ENCODE results near the gene S100A13.

S100A13 gene

GRCh38 chr1:153627715-153628626 lies 666 bp upstream of the S100A13 start, which contains the start of gene S100A1:
S100A1 (plus strand) TSS chr1:153628434; CDS start chr1:153630522, 2,088 bp downstream.
- no peak for DNase-seq (ENCODE audit: low spot score)

DNA sequence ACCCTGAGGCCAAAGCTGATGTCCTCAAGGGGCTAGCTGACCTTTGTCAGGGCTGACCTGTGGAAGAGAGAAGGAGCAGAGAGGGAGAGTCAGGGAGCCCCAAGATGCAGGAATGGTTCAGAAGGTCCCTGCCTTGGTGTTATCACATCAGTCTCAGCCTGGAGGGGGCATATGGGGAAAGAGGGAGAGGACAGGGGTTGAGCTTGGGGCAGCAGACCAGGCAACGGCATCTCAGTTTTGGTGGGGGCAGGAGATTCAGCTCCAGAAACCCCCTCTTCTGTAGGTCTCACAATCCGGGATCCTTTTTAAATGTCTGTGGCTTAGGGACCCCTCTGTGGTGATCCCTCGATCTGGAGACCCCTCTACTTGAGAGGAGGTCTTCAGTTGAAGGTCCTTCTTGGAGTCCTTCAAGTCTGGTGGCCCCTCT lies 815 bp downstream of the S100A13 start:
- no peak for DNase-seq (ENCODE audit: low spot score)

DNA sequence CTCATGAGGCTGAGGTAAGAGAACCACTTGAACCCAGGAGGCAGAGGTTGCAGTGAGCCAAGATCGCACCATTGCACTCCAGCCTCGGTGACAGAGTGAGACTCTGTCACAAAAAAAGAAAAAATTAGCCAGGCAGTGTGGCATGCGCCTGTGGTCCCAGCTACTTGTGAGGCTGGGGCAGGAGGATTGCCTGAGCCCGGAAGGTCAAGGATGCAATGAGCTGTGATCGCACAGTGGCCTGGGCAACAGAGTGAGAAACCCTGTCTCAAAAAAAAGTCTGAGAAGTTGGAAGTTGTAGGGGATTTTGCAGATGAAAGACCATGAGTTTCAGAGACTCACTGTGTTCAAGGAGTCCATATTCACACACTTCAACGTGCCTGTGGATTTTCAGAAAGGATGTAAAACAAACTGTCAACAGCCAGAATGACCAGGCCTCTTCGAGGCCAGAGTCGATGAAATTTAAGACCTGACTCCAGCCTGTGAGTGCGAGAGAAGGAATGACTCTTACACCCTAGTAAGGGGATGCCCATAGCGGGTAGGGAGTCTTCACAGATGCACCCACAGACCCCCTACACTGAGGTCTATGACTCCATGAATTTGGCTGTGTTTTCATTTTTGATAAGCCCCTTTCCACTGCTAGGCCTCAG lies 2.2 kb downstream of the S100A13 start:
- no peak for DNase-seq (ENCODE audit: low spot score)

DNA sequence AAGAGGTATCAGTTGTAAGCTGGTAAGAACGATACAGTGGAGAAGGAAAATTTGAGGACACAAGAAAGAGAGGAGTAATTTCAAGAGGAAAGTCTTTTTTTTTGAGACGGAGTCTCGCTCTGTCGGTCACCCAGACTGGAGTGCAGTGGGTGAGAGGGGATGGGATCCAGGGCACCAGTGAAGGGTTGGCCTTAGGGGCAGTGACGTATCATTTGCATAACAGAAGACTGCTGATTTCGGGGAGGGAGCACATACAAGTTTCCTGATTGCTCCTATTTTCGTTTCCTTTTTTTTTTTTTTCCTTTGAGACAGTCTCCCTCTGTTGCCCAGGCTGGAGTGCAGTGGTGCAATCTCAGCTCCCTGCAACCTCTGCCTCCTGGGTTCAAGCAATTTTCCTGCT lies 4.2 kb downstream of the S100A13 start:
- no peak for DNase-seq (ENCODE audit: low spot score)

- DNase-seq (ENCODE audit: low spot score): no peak
Measured at GRCh38 chr1:153619171-153619570, 8.1 kb downstream of the S100A13 start.

DNA sequence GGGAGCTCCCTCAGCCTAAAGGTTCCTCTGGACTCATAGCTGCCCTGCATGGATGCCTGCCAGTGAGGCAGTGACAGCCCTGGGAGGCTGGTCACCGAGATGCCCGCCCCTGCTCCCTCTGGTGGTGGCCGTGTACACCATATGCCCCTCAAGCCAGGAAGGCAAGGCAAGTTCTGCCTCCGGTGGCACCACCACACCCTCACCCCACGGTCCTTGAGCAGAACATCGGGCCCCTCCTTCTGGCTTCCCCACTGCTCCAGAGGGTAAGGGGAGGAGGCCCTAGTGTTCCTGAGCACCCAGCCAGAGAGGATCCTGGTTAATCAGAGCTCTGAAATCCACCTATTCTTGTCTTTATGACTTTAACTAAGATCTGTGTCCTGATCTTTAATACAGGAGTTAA lies 9.6 kb downstream of the S100A13 start:
- DNase-seq (ENCODE audit: low spot score): peak; percentile 78

DNA sequence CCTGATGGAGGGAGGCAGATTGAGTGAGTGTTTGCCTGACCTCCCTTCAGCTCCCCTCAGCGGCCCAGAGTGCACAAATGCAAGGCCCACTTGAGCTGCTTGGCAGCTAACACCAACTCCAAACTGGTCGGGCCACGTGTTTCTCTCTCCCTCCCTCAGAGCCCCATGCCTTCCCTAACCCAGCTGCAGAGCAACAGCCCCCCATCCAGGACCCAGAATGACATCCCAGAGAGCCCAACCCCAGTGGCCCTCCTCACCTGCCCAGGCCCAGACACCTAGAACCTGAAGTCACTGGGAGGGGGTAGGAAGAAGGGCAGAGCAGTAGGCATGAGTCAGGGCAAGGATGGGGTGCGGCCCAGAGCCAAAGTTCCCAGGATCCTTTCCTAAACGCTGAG lies 10.4 kb downstream of the S100A13 start:
- DNase-seq (ENCODE audit: low spot score): no peak

GRCh38 chr1:153616144-153616916 lies 11.0 kb downstream of the S100A13 start, which contains the start of gene S100A14:
S100A14 (minus strand) TSS chr1:153616325; CDS start chr1:153615858, 467 bp downstream.
- DNase-seq (ENCODE audit: low spot score): no peak

DNA sequence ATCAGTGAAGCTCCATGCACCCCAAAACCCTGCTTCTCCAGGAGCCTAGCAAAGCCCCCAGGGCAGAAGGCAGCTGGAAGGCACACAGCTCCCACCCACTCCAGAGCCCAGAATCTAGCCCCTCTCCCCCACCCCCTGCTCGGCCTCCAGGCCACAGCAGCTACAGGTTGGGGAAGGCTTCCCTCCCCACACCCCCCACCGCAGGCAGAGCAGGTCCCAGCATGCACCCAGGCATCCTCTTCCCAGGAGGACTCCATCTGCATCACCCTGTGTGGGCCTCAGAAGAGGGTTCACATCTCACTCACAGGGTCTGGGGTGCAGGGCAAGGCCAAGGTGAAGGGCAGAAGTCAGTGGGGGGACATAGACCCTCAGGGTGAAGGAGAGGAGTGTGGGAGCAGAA lies 11.9 kb downstream of the S100A13 start:
- no peak for DNase-seq (ENCODE audit: low spot score)

DNA sequence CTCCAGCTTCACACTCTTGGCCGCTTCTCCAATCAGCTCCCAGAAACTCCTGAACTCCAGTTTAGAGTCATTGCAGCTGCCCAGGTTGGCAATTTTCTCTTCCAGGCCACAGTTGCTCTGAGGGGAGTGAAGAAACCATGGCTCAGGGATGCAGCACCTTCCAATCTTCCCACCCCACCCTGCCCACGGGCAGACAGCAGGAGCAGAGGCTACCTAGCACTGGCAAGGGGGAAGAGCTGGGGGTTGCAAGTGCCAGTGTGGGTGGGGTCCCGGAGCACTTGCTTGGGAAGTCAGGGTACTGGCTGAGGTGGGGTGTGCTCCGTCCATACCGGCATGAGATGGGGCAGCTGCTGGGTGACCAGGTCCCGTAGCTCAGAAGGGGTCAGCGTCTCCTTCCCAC lies 12.4 kb downstream of the S100A13 start:
- DNase-seq (ENCODE audit: low spot score): no peak

GRCh38 chr1:153614189-153614900 lies 13.0 kb downstream of the S100A13 start:
- no peak for DNase-seq (ENCODE audit: low spot score)

- no peak for DNase-seq (ENCODE audit: low spot score)
Measured at GRCh38 chr1:153613406-153613805, 13.9 kb downstream of the S100A13 start.

- DNase-seq (ENCODE audit: low spot score): no peak
Measured at GRCh38 chr1:153612755-153613331, 14.5 kb downstream of the S100A13 start, which contains the start of gene S100A16. S100A16 (minus strand) TSS chr1:153613137; CDS start chr1:153608151, 4,986 bp downstream.

GRCh38 chr1:153612111-153612754 lies 15.1 kb downstream of the S100A13 start:
- no peak for DNase-seq (ENCODE audit: low spot score)

GRCh38 chr1:153611356-153611755 lies 15.9 kb downstream of the S100A13 start:
- DNase-seq (ENCODE audit: low spot score): no peak

DNA sequence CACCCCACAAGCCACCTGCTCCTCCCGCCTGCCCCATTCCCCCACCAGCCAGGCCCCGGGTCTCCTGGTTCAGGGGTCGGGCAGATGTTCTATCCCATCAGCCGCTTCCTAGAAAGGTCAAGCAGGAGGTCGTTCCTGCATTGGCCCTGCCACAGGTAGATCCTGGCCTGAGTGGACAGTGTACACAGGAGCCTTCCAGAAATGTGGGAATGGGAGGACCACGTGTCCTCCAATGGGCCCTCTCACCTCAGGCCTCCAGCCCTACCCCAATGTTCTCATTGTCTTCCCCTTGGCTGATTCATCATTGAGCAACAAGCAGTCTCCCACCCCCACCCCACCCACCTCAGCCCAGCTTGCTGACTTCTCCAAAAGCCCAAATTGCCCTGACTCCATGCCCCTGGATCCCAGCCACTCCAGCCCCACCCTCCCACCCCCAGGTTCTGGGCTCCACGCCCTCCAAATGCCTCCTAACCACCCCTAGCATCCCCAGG lies 16.4 kb downstream of the S100A13 start:
- no peak for DNase-seq (ENCODE audit: low spot score)

- DNase-seq (ENCODE audit: low spot score): no peak
Measured at GRCh38 chr1:153610334-153610733, 17.0 kb downstream of the S100A13 start.

DNA sequence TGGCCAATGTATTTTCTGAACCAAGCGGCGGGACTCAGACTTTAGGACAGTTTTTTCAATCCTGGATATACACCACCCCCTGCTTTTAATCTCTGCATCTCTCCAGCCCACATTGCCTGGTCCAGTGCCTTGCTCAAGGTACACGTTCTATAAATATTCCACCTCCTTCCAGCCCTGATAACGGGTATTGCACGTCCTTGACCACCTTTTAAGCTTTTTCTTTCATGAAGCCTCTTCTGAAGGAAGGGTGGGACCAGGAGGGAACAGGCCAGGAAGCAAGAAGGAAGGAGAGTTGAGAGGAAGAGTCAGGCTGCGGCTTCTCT lies 17.8 kb downstream of the S100A13 start:
- DNase-seq (ENCODE audit: low spot score): no peak

GRCh38 chr1:153608742-153609584 lies 18.3 kb downstream of the S100A13 start:
- no peak for DNase-seq (ENCODE audit: low spot score)
